Measurements from ENCODE around the gene DYNC1I2.

The DYNC1I2 gene

GRCh38 chr2:171687287-171688128 is at the start of gene DYNC1I2:
Gene DYNC1I2, plus strand, starts transcription at chr2:171687469. Its CDS starts 2,687 bp downstream, at chr2:171690156.
- DNase-seq (ENCODE audit: low read depth), result peak; percentile 66

GRCh38 chr2:171651667-171652415 is 35.4 kb upstream of the DYNC1I2 start:
- no peak for DNase-seq (ENCODE audit: low read depth)

GRCh38 chr2:171652416-171652785 is 34.9 kb upstream of the DYNC1I2 start:
- no peak for DNase-seq (ENCODE audit: low read depth)

- no peak for DNase-seq (ENCODE audit: low read depth)
These were observed 31.7 kb upstream of the DYNC1I2 start for GRCh38 chr2:171655586-171655985.

GRCh38 chr2:171667041-171667440 is 20.2 kb upstream of the DYNC1I2 start:
- no peak for DNase-seq (ENCODE audit: low read depth)

- no peak for DNase-seq (ENCODE audit: low read depth)
These were observed 19.1 kb upstream of the DYNC1I2 start for GRCh38 chr2:171668183-171668582.

- DNase-seq (ENCODE audit: low read depth), result no peak
These were observed 18.1 kb upstream of the DYNC1I2 start for GRCh38 chr2:171669121-171669520.

GRCh38 chr2:171670655-171671054 is 16.6 kb upstream of the DYNC1I2 start:
- DNase-seq (ENCODE audit: low read depth), result no peak

GRCh38 chr2:171671867-171672266 is 15.4 kb upstream of the DYNC1I2 start:
- DNase-seq (ENCODE audit: low read depth), result no peak

- DNase-seq (ENCODE audit: low read depth), result no peak
These were observed 13.4 kb upstream of the DYNC1I2 start for GRCh38 chr2:171673905-171674304.

- no peak for DNase-seq (ENCODE audit: low read depth)
These were observed 11.4 kb upstream of the DYNC1I2 start for GRCh38 chr2:171675810-171676345.

- no peak for DNase-seq (ENCODE audit: low read depth)
These were observed 8.7 kb upstream of the DYNC1I2 start for GRCh38 chr2:171678619-171679018.

- DNase-seq (ENCODE audit: low read depth), result no peak
These were observed 828 bp downstream of the DYNC1I2 start for GRCh38 chr2:171688129-171688465.

GRCh38 chr2:171692331-171692730 is 5.1 kb downstream of the DYNC1I2 start:
- no peak for DNase-seq (ENCODE audit: low read depth)

- DNase-seq (ENCODE audit: low read depth), result no peak
These were observed 15.7 kb downstream of the DYNC1I2 start for GRCh38 chr2:171702781-171703556.

- DNase-seq (ENCODE audit: low read depth), result no peak
These were observed 16.5 kb downstream of the DYNC1I2 start for GRCh38 chr2:171703574-171704347.

GRCh38 chr2:171706152-171706803 is 19.0 kb downstream of the DYNC1I2 start:
- DNase-seq (ENCODE audit: low read depth), result no peak

GRCh38 chr2:171707752-171708151 is 20.5 kb downstream of the DYNC1I2 start:
- DNase-seq (ENCODE audit: low read depth), result no peak

- no peak for DNase-seq (ENCODE audit: low read depth)
These were observed 21.9 kb downstream of the DYNC1I2 start for GRCh38 chr2:171709011-171709685.

- no peak for DNase-seq (ENCODE audit: low read depth)
These were observed 24.1 kb downstream of the DYNC1I2 start for GRCh38 chr2:171711351-171711750.
